Upper lobe of left lung (tissue), 6 donors: ENCODE measurements around the gene MAD1L1. TPM values are rescaled to one million over a fixed set of nuclear protein-coding genes. Genes with fewer than 3 reads are reported as not detected.
A peak's percentile ranks its signal among the peaks of the same experiment; 100 is the strongest.

Source experiments
- ATAC-seq, 2 donors: fragments of 200-7000 bp; cut with Tn5 transposase; one replicate each; pipeline ENCODE4 v1.9.1; 2022; ENCODE audit warnings: mild to moderate bottlenecking in 2 of 2, moderate library complexity in 2 of 2; ENCODE audit not compliant: low FRiP score in 2 of 2
- DNase-seq, 2 donors: peaks; one replicate each; pipeline ENCODE4 v3.0.0-alpha.2; 2019 to 2020
- H3K27ac ChIP-seq, 4 donors: fragments of 200-600 bp; sonication (generic); one replicate each; pipeline ENCODE4 v1.5.1; 2016 to 2019
- H3K27me3 ChIP-seq, 4 donors: fragments of 200-600 bp; sonication (generic); one replicate each; pipeline ENCODE4 v1.5.1; 2017 to 2019
- H3K36me3 ChIP-seq, 4 donors: fragments of 200-600 bp; sonication (generic); one replicate each; pipeline ENCODE4 v1.5.1; 2016 to 2019
- H3K4me1 ChIP-seq, 4 donors: fragments of 200-600 bp; sonication (generic); one replicate each; pipeline ENCODE4 v1.5.1; 2018 to 2019
- H3K4me3 ChIP-seq, 4 donors: fragments of 200-600 bp; sonication (generic); one replicate each; pipeline ENCODE4 v1.5.1; 2017 to 2019; ENCODE audit warnings: mild to moderate bottlenecking in 2 of 4, moderate library complexity in 1 of 4
- H3K9me3 ChIP-seq, 4 donors: fragments of 200-600 bp; sonication (generic); one replicate each; pipeline ENCODE4 v1.5.1; 2018 to 2019
- CTCF ChIP-seq, 6 experiments: fragments of 450-650 bp in 4 of 6; fragments of 200-600 bp in 2 of 6; sonication (generic) in 2 of 6; IDR thresholded peaks; one replicate each; pipeline ENCODE4 v1.5.1; 2016 to 2019; ENCODE audit warnings: antibody characterized with exemption in 6 of 6
- EP300 ChIP-seq, 4 donors: sonication (generic); formaldehyde crosslinking; IDR thresholded peaks; one replicate each; pipeline ENCODE4 v1.5.1; 2017; ENCODE audit warnings: antibody characterized with exemption in 4 of 4, control low read depth in 2 of 4
- POLR2A ChIP-seq, 4 donors: fragments of 450-650 bp; IDR thresholded peaks; one replicate each; pipeline ENCODE4 v1.5.1; 2016 to 2017; ENCODE audit warnings: antibody characterized with exemption in 4 of 4, mild to moderate bottlenecking in 2 of 4
- POLR2AphosphoS5 ChIP-seq, 2 donors: sonication (generic); formaldehyde crosslinking; IDR thresholded peaks; one replicate each; pipeline ENCODE4 v1.5.1; 2017; ENCODE audit warnings: antibody characterized with exemption in 2 of 2
- WGBS, 2 donors: methylation state at CpG; one replicate each; pipeline ENCODE4 v1.1.5; 2017 to 2018; 5-methylcytosine and 5-hydroxymethylcytosine counted together
- total RNA-seq, 6 donors: library from RNA; depleted of rRNA in 4 of 6; stranded (reverse); fragments of >200 nt in 4 of 6; gene quantifications; one replicate each; pipeline versions ENCODE4 v1.1.0 to v1.2.1, GENCODE V29; 2016 to 2021
- donor health status: DM: no; HTN: no; CAD: no; lungs with moderate emphysema.
- donor health status: DM: no; HTN: yes; CAD: no; lungs with severe emphysema.

Gene MAD1L1
- total RNA-seq, 6 donors from 2014 or later, result 40.6 to 364 (median 65.6) TPM

GRCh38 chr7:1811850-1812508 is 420.8 kb downstream of the MAD1L1 start:
- peaks cover 0 to 5% (median 0%) of the 10 kb centered on the region in 4 donors for H3K4me1 ChIP-seq
- 51 to 60% methylated on average over 2 to 9 of the region's 9 CpGs for whole genome bisulfite sequencing, 2 donors
- TF ChIP-seq POLR2AphosphoS5 (IDR thresholded peaks at IDR 0.05), result no peak
- TF ChIP-seq CTCF (IDR thresholded peaks at IDR 0.05), result no peak
- no peak for TF ChIP-seq EP300 (IDR thresholded peaks at IDR 0.05)
- no peak for TF ChIP-seq POLR2A (IDR thresholded peaks at IDR 0.05)
- ATAC-seq (no peak), DNase-seq (no peak)
- H3K36me3 ChIP-seq, result peaks cover 0 to 17% (median 4%) of the 10 kb centered on the region in 4 donors
- no peaks in the 10 kb centered on the region for H3K27me3 ChIP-seq
- H3K9me3 ChIP-seq, result no peaks in the 10 kb centered on the region
- no peak overlapping the region for H3K4me3 ChIP-seq
- no peak overlapping the region for H3K27ac ChIP-seq

- WGBS, 2 donors, result 59 to 60% methylated on average over 22 to 25 of the region's 25 CpGs
- no peaks in the 10 kb centered on the region for H3K9me3 ChIP-seq
- peaks cover 0 to 5% (median 0%) of the 10 kb centered on the region in 4 donors for H3K4me1 ChIP-seq
- no peak for DNase-seq
- ATAC-seq, result no peak
- H3K4me3 ChIP-seq, result no peak overlapping the region
- H3K27me3 ChIP-seq, result no peaks in the 10 kb centered on the region
- H3K27ac ChIP-seq, result no peak overlapping the region
- peaks cover 0 to 17% (median 4%) of the 10 kb centered on the region in 4 donors for H3K36me3 ChIP-seq
- TF ChIP-seq POLR2A (IDR thresholded peaks at IDR 0.05) (no peak), POLR2AphosphoS5 (IDR thresholded peaks at IDR 0.05) (no peak), CTCF (IDR thresholded peaks at IDR 0.05) (no peak), EP300 (IDR thresholded peaks at IDR 0.05) (no peak)
Measured at GRCh38 chr7:1810961-1811849, 421.5 kb downstream of the MAD1L1 start.

GRCh38 chr7:1810521-1810920 is 422.2 kb downstream of the MAD1L1 start:
- TF ChIP-seq POLR2AphosphoS5 (IDR thresholded peaks at IDR 0.05) (no peak), EP300 (IDR thresholded peaks at IDR 0.05) (no peak), POLR2A (IDR thresholded peaks at IDR 0.05) (no peak), CTCF (IDR thresholded peaks at IDR 0.05) (no peak)
- peaks cover 0 to 5% (median 0%) of the 10 kb centered on the region in 4 donors for H3K4me1 ChIP-seq
- peak in 1 of 2 donors; percentile 79 for DNase-seq
- no peaks in the 10 kb centered on the region for H3K9me3 ChIP-seq
- H3K27me3 ChIP-seq, result no peaks in the 10 kb centered on the region
- H3K36me3 ChIP-seq, result peaks cover 0 to 14% (median 3%) of the 10 kb centered on the region in 4 donors
- ATAC-seq, result no peak
- no peak overlapping the region for H3K4me3 ChIP-seq
- H3K27ac ChIP-seq, result no peak overlapping the region
- 58% methylated on average over 16 of the region's 16 CpGs for WGBS, 2 donors

- Histone ChIP-seq H3K4me1 (peaks cover 0 to 5% (median 0%) of the 10 kb centered on the region in 4 donors), H3K4me3 (no peak overlapping the region), H3K9me3 (no peaks in the 10 kb centered on the region), H3K36me3 (peaks cover 0 to 8% (median 0%) of the 10 kb centered on the region in 4 donors), H3K27ac (no peak overlapping the region), H3K27me3 (no peaks in the 10 kb centered on the region)
- DNase-seq (peak in 1 of 2 donors; percentile 78), ATAC-seq (no peak)
- TF ChIP-seq POLR2A (IDR thresholded peaks at IDR 0.05), result no peak
- no peak for TF ChIP-seq POLR2AphosphoS5 (IDR thresholded peaks at IDR 0.05)
- TF ChIP-seq EP300 (IDR thresholded peaks at IDR 0.05), result no peak
- TF ChIP-seq CTCF (IDR thresholded peaks at IDR 0.05), result no peak
- WGBS, 2 donors, result 86 to 94% methylated on average over 18 to 29 of the region's 29 CpGs
Measured at GRCh38 chr7:1809601-1810258, 423.0 kb downstream of the MAD1L1 start.
